Measurements from ENCODE around the gene STIMATE.

STIMATE gene

GRCh38 chr3:52865994-52866393, 31.4 kb downstream of the STIMATE start:
- DNase-seq (no peak), ATAC-seq (no peak)

- DNase-seq (no peak), ATAC-seq (no peak)
Observed at GRCh38 chr3:52860424-52860768, 37.0 kb downstream of the STIMATE start.

GRCh38 chr3:52859686-52860423, 37.5 kb downstream of the STIMATE start:
- ATAC-seq (no peak), DNase-seq (no peak)

- DNase-seq (no peak), ATAC-seq (no peak)
Observed at GRCh38 chr3:52857864-52858263, 39.5 kb downstream of the STIMATE start.

- no peak for DNase-seq
- ATAC-seq, result no peak
Observed at GRCh38 chr3:52857133-52857532, 40.2 kb downstream of the STIMATE start.

GRCh38 chr3:52856666-52857065, 40.7 kb downstream of the STIMATE start:
- ATAC-seq, result no peak
- DNase-seq, result no peak

- ATAC-seq (no peak), DNase-seq (no peak)
Observed at GRCh38 chr3:52854013-52854412, 43.3 kb downstream of the STIMATE start.

GRCh38 chr3:52852419-52852818, 44.9 kb downstream of the STIMATE start:
- ATAC-seq (no peak), DNase-seq (no peak)

GRCh38 chr3:52851348-52851747, 46.0 kb downstream of the STIMATE start:
- peak; percentile 67 for ATAC-seq
- DNase-seq, result peak; percentile 7

GRCh38 chr3:52849656-52850055, 47.7 kb downstream of the STIMATE start:
- ATAC-seq (no peak), DNase-seq (no peak)

- no peak for ATAC-seq
- no peak for DNase-seq
Observed at GRCh38 chr3:52848617-52849016, 48.7 kb downstream of the STIMATE start.

GRCh38 chr3:52847726-52848125, 49.6 kb downstream of the STIMATE start:
- DNase-seq (no peak), ATAC-seq (no peak)

- DNase-seq (no peak), ATAC-seq (no peak)
Observed at GRCh38 chr3:52847241-52847640, 50.1 kb downstream of the STIMATE start.

GRCh38 chr3:52846432-52846965, 50.8 kb downstream of the STIMATE start:
- ATAC-seq (no peak), DNase-seq (no peak)

- ATAC-seq (no peak), DNase-seq (peak; percentile 49)
Observed at GRCh38 chr3:52845691-52846431, 51.5 kb downstream of the STIMATE start.

GRCh38 chr3:52845157-52845556, 52.2 kb downstream of the STIMATE start:
- ATAC-seq (no peak), DNase-seq (no peak)

GRCh38 chr3:52844290-52844975, 52.9 kb downstream of the STIMATE start:
- DNase-seq (no peak), ATAC-seq (no peak)

- DNase-seq (no peak), ATAC-seq (no peak)
Observed at GRCh38 chr3:52843881-52844280, 53.5 kb downstream of the STIMATE start.

- DNase-seq (no peak), ATAC-seq (no peak)
Observed at GRCh38 chr3:52843108-52843865, 54.1 kb downstream of the STIMATE start.

- no peak for ATAC-seq
- no peak for DNase-seq
Observed at GRCh38 chr3:52842424-52842823, 54.9 kb downstream of the STIMATE start.

GRCh38 chr3:52841981-52842340, 55.4 kb downstream of the STIMATE start:
- no peak for ATAC-seq
- DNase-seq, result no peak
